NCI-H1105 treated with DMSO at 0.1 percent for 48 hours (cell line): ENCODE results near the gene CKAP4.
"Not testable (repeated sequence)": the region's sequence is repeated elsewhere in the genome, so short reads cannot be mapped to it uniquely, and the experiment has no call there.

Source experiments
- DNase-seq: peaks from one replicate; lab custom pipeline; 2025; lab: John Stamatoyannopoulos, UW

The CKAP4 gene

GRCh38 chr12:106247674-106248311, at the start of gene CKAP4:
TSS of gene CKAP4 (minus strand) at chr12:106248020. CDS start at chr12:106247851, 169 bp downstream.
- DNase-seq = peak; percentile 55

DNA sequence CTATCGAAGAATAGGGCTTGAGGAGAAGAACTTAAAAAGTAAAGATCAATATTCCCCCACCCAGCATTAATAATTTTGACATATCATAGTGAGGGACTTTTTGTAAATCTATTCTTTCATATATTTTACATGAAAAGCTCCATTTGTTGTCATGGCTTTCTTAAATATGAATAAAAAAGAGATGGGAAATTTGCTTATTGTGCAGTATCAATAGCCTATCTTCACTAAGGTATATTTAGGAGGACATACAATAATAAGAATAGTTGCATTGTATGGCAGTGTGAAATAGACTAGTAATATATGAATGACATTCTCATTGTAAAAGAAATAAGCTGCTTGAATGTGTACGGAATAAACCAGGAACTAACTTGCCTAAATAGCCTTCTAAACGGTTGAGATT, 49.3 kb upstream of the CKAP4 start:
- DNase-seq = no peak

DNA sequence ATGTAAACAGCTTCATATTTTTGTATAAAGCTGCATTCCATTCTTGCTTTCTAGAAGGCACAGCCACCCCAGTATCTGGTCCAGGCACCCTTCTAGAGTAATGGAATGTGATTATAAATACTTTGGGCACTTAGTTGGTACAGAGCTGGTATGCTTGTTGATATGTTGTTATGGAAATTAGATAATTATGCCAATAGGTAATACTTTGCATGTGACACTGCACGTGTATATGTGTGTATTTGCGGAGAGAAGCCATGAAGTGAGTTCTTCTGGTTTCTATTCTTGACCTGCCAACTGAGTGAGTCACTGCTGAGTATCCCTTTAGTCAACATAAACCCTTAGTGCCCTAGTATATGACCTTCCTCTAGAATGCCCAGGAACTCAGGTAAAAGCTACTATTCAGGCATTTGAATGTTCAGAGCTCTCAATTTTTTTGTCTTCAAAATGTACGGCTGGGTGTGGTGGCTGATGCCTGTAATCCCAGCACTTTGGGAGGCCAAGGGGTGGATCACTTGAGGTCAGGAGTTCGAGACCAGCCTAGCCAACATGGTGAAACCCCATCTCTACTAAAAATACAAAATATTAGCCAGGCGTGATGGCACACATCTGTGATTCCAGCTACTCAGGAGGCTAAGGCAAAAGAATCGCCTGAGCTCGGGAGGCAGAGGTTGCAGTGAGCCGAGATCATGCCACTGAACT, 48.5 kb upstream of the CKAP4 start:
- DNase-seq = no peak

GRCh38 chr12:106292339-106292738, 44.5 kb upstream of the CKAP4 start:
- no peak for DNase-seq

DNA sequence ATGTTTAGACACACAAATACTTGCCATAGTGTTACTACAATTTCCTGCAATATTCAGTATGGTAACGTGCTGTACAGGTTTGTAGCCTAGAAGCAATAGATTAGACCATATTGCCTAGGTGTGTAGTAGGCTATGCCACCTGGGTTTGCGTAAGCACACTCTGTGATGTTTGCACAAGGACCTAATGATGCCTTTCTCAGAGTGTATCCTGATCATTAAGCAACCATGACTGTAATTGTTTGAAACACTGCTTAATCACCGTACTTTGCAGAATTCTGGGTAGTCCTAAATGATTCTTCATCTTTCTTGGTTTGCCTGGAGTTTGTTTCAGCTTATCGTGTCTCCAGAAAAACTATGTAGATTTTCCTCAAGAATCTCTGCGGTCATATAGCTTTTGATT, 43.5 kb upstream of the CKAP4 start:
- DNase-seq = peak; percentile 43

DNA sequence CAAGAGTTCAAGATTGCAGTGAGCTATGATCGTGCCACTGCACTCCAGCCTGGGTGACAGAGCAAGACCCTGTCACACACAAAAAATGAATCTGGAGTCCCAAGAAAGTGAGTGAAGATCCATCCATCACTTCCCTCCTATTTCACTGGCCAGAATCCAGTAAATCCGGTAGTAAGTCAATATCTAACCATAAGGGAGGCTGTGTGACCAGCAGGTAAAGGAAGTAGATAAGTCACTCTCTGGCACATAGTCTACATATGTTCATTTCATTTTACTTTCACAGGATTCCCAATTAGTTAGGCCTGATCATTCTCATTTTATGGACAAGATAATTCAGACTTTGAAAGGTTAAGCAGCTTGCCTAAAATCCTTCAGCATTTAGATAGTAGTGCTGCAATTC, 42.8 kb upstream of the CKAP4 start:
- no peak for DNase-seq

- DNase-seq = no peak
These were observed 41.4 kb upstream of the CKAP4 start for GRCh38 chr12:106289196-106289681.

DNA sequence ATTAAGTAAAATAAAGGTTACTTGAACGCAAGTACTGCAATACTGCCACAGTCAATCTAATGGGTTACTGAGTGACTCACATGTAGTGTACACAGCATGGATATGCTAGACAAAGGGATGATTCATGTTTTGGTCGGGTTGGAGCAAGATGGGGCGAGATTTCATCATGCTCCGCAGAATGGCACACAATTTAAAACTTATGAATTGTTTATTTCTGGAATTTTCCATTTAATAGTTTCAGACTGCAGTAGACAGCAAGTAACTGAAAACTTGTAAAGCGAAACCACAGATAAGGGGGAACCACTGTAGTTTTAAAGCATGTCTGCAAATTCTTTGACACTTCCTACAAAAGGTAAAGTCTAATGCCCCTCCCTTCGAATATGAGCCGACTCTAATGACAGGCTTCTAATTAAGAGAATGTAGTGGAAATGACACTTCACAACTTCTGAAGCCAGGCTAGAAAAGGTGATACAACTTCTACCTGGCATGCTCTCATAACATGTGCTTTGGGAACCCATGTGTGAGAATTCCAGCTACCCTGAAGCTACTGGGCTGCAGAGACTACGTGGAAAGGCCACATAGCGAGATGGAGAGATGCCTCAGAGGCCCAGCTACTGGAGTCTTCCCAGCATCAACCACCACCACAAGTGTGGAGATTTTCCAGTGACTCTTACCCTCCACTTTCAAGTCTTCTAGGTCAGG, 40.8 kb upstream of the CKAP4 start:
- no peak for DNase-seq

- no peak for DNase-seq
These were observed 40.3 kb upstream of the CKAP4 start for GRCh38 chr12:106288101-106288493.

- no peak for DNase-seq
These were observed 39.5 kb upstream of the CKAP4 start for GRCh38 chr12:106287364-106287763.

DNA sequence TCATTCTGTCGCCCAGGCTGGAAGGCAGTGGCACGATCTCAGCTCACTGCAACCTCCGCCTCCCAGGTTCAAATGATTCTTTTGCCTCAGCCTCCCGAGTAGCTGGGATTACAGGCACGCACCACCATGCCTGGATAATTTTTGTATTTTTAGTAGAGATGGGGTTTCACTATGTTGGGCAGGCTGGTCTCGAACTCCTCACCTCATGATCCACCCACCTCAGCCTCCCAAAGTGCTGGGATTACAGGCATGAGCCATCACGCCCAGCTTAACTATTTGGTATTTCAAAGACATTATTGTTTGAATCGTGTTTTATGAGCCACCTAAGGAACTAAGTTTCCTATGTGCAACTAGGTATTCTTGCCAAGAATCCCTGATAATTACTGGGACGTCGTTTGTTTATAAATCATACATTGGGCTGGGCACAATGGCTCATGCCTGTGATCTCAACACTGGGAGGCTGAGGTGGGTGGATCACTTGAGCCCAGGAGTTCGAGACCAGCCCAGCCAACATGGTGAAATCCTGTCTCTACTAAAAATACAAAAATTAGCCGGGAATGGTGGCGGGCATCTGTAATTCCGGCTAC, 38.8 kb upstream of the CKAP4 start:
- not testable (repeated sequence) for DNase-seq

DNA sequence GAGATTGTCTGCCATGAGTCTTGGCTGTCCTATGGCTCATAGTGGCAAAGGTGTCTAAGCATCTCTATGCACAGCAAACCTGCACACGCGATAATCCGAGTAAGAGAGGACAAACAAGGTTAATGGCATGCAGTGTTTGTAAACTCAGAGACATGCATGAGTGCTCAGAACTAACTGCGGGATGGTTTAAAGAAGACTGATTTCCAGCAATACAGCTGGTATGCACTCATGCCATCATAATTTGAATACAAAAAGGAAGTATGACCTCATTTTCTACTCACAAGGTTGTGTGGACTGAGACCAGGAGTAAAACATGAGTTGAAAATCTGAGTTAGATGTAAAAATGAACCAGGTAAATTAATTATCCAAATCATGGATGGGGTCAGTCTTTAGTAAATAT, 38.2 kb upstream of the CKAP4 start:
- no peak for DNase-seq

DNA sequence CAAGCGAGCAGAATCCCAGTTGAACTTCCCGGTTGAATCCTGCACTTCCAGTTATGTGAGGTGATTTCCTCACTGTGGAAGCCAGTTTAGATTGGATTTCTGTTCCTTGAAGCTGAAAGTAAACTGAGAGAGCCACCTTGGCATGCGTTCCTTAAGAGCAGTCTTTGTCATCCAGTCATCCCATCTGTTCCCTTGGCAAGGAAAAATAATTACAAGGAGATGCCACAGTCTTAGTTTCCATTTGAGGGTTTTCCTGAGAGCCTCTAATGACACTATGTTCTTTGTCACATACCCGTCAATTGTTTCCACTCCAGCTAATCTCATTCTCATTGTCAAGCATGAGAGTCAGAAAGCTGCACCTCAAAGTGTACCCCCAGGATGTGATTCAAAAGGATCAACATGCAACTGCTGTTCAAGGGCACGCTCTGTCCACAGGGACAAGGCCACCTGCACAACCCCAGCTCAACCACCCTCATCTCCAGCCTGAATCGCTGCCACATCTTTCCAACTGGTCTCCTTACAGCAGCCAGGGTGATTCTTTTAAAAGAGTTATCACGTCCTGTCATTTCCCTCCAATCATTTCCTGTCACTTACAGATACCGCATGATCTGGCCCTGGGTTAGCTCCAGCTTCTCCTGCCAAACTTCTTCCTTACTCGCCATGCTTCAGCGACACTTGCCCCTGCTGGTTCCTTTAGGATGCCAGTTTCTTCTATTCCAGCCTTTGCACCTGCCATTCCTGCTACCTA, 36.7 kb upstream of the CKAP4 start:
- no peak for DNase-seq

DNA sequence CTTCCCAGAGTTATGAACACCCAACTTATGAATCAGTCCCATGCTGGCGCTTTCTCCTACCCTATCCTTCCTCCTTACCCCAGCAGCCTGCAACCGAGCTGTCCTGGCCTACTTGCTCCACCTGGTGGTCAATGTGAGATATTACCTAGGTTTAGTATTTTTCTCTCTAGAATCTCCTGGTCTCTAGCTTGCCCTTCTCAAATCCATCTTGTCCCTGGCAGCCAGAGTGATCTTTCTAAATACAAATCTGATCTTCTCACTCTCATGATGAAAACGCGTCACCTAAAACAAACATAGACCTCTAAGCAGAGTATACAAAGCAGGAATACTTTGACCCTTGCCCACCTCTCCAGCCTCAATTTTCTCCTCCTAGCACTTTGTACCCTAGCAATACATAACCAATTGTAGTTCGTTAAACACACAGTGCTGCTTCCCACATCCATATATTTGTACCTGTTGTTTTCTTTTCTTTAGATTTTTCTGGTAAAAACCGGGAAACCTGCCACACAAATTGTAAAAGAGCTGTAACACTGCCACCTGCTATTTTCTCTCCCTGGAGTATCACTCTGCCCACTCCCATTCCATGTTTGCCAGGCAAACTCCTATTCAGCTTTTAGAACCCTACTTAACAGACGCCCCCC, 34.8 kb upstream of the CKAP4 start:
- peak; percentile 49 for DNase-seq

- no peak for DNase-seq
These were observed 34.0 kb upstream of the CKAP4 start for GRCh38 chr12:106281804-106282203.

DNA sequence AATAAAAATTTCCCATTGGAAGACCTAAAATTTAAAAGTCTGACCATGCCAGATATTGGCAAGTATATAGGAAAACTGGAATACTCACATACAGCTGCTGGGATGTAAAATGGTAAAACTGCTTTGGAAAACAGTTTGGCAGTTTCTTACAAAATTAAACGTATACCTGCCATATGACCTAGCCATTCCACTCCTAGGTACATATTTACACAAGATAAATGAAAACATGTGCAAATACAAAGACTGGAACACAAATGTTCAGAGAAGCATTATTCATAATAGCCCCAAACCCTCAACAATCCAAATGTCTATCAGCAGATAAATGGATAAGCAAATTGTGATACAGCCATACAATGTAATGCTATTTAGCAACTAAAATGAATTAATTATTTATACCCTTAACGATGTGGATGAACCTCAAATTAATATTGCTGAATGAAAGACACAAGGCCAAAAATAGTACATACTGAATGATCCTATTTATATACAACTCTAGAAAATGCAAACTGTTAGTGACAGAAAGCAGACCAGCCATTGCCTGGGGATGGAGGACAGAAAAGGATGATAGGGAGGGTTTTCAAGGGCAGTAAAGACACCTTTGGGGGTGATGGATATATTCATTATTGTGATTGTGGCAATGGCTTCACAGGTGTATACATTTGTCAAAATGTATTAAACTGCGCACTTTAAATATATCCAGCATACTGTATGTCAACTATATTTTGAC, 33.4 kb upstream of the CKAP4 start:
- no peak for DNase-seq

DNA sequence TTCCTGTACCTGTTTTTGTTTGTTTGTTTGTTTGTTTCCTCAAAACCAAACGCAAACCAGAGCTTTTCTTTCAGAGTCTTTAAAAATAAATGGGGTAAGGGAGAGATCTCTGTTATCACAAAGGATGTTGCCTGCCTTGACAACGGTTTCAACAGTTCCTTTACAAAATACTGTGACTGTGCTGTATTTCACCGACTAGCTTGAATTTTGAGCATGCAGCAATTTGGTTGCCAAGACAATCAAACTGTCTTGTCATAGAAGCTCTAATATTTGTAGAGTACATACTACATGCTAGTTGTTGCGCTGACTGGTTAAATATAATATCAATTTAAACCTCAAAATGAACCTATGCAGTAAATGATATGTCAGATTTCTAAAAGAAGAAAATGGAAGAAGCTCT, 32.3 kb upstream of the CKAP4 start:
- DNase-seq = no peak

DNA sequence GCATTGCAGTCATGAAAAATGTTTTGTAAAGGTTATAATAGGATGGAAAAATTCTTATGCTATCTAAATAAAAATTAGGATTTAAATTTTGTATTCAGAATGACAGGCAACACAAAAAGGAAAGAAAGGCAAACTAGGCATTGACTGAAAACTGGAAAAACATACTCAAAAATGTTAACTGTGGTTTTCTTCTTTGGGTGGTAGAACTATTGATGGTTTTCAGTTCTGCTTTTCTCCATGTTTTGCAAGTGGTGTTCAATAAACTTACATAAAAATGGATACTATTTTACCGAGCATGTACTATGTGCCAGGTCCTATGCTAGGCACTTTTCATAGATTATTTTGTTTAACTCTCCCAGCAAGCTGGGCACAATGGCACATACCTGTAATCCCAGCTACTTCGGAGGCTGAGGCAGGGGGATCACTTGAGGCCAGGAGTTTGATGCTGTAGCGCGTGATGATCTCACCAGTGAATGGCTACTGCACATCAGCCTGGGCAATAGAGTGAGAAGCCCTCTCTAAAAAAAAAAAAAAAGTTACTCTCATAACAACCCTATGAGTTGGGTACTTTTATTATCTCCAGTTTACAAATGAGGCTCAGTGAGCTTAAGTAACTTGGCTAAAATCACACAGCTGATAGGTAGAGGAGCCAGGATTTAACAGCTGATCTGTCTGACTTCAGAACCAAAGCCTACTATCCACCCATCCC, 28.4 kb upstream of the CKAP4 start:
- no peak for DNase-seq

DNA sequence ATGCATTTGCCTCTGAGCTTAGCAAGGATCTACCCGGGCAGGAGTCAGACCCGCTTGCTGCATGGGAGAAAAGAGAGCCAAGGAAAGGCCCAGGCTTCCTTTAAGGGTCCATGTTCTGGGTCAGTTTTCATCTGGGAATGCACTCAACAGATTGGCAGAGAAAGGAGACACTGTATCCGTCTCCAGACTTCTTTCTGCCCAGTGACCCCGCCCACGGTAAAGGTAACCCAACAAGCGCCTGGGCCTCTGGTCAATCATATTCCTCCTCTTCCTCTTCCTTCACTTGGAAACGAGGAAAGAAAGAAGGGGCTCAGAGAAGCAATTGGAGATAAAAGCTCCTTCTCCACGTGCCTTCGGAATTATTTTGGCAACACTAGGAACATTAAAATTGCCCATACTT, 27.6 kb upstream of the CKAP4 start:
- DNase-seq = no peak

- no peak for DNase-seq
These were observed 26.8 kb upstream of the CKAP4 start for GRCh38 chr12:106274575-106275121.
